ENCODE data around the gene BUD13. TPM values are rescaled to one million over a fixed set of nuclear protein-coding genes. Genes with fewer than 3 reads are reported as not detected.
A peak's percentile ranks its signal among the peaks of the same experiment; 100 is the strongest.

The BUD13 gene
- total RNA-seq, 1 experiment from 2014 or later = 30.0 TPM

- peak; percentile 31 for TF ChIP-seq CTCF (IDR thresholded peaks at IDR 0.05)
- TF ChIP-seq REST (IDR thresholded peaks at IDR 0.05; ENCODE audit: insufficient read depth in 1 of 2, low read depth in 2 of 2, low read length in 1 of 2) = no peak
- no peak for TF ChIP-seq SIN3A (IDR thresholded peaks at IDR 0.05; ENCODE audit: borderline replicate concordance, insufficient read depth, low read depth, low read length)
- TF ChIP-seq POLR2AphosphoS5 (IDR thresholded peaks at IDR 0.05; ENCODE audit: low read depth, low read length) = no peak
- ChIA-PET POLR2A (no interaction called here), CTCF (no interaction called here)
- Histone ChIP-seq H3K27ac (ENCODE audit: low read length) (no peak overlapping the region), H3K4me1 (ENCODE audit: control insufficient read depth, insufficient read depth, low read length) (no peaks in the 10 kb centered on the region), H3K27me3 (ENCODE audit: control insufficient read depth, insufficient read depth, low read length) (no peaks in the 10 kb centered on the region), H3K9me3 (ENCODE audit: control insufficient read depth, insufficient read depth, low read depth, low read length) (no peaks in the 10 kb centered on the region), H3K36me3 (ENCODE audit: control insufficient read depth, insufficient read depth, low read length) (no peaks in the 10 kb centered on the region), H3K4me3 (ENCODE audit: low read depth in 2 of 2, low read length in 2 of 2) (no peak overlapping the region)
- ATAC-seq = peak; percentile 37
- no peak for DNase-seq (ENCODE audit: low read depth, low spot score)
- in situ Hi-C loops (cut with HindIII; ENCODE audit: low pct_unique_long_range_greater_than_20kb, low sequenced_read_pairs) = no loop called here
- BruUV-seq (replicated peaks) = no TSS peak
- intact Hi-C loops (cut with micrococcal nuclease; ENCODE audit: unreplicated experiment) = no loop called here
These were observed 36.0 kb downstream of the BUD13 start for GRCh38 chr11:116736763-116737162.

GRCh38 chr11:116733969-116734508, 38.7 kb downstream of the BUD13 start:
- DNase-seq (ENCODE audit: low read depth, low spot score) (no peak), ATAC-seq (no peak)
- intact Hi-C loops (cut with micrococcal nuclease; ENCODE audit: unreplicated experiment) (no loop called here), in situ Hi-C loops (cut with HindIII; ENCODE audit: low pct_unique_long_range_greater_than_20kb, low sequenced_read_pairs) (no loop called here)
- Histone ChIP-seq H3K27me3 (ENCODE audit: control insufficient read depth, insufficient read depth, low read length) (peaks cover 4% of the 10 kb centered on the region; the same call in 1 of the 2 replicates), H3K36me3 (ENCODE audit: control insufficient read depth, insufficient read depth, low read length) (no peaks in the 10 kb centered on the region), H3K9me3 (ENCODE audit: control insufficient read depth, insufficient read depth, low read depth, low read length) (no peaks in the 10 kb centered on the region), H3K27ac (ENCODE audit: low read length) (no peak overlapping the region), H3K4me1 (ENCODE audit: control insufficient read depth, insufficient read depth, low read length) (no peaks in the 10 kb centered on the region), H3K4me3 (ENCODE audit: low read depth in 2 of 2, low read length in 2 of 2) (no peak overlapping the region)
- BruUV-seq (replicated peaks) = no TSS peak
- CTCF ChIA-PET = no interaction called here
- TF ChIP-seq TCF7L2 (IDR thresholded peaks at IDR 0.05; ENCODE audit: low read depth, low read length) (no peak), SIN3A (IDR thresholded peaks at IDR 0.05; ENCODE audit: borderline replicate concordance, insufficient read depth, low read depth, low read length) (no peak), REST (IDR thresholded peaks at IDR 0.05; ENCODE audit: insufficient read depth in 1 of 2, low read depth in 2 of 2, low read length in 1 of 2) (no peak), POLR2AphosphoS5 (IDR thresholded peaks at IDR 0.05; ENCODE audit: low read depth, low read length) (no peak), CTCF (IDR thresholded peaks at IDR 0.05) (no peak)
- POLR2A ChIA-PET = no interaction called here
